ENCODE measurements around the gene ABCG1.

- no peak for TF ChIP-seq MAZ (IDR thresholded peaks at IDR 0.05; ENCODE audit: borderline replicate concordance, low read depth, low read length)
- TF ChIP-seq KDM5A (IDR thresholded peaks at IDR 0.05), result no peak
- TF ChIP-seq ESRRA (IDR thresholded peaks at IDR 0.05; ENCODE audit: borderline replicate concordance, low read length), result no peak
- TF ChIP-seq ELK1 (IDR thresholded peaks at IDR 0.05; ENCODE audit: low read depth, low read length), result no peak
- TF ChIP-seq PBX3 (IDR thresholded peaks at IDR 0.05), result no peak
- TF ChIP-seq CTCF (IDR thresholded peaks at IDR 0.05), result no peak
- TF ChIP-seq REST (IDR thresholded peaks at IDR 0.05), result no peak
- TF ChIP-seq CBX8 (IDR thresholded peaks at IDR 0.05), result no peak
- TF ChIP-seq CHD2 (IDR thresholded peaks at IDR 0.05; ENCODE audit: low read length, partially characterized antibody), result no peak
- TF ChIP-seq ZFP36 (IDR thresholded peaks at IDR 0.05; ENCODE audit: borderline replicate concordance, partially characterized antibody), result no peak
- no peak for TF ChIP-seq MAFK (IDR thresholded peaks at IDR 0.05; ENCODE audit: partially characterized antibody)
- no peak for TF ChIP-seq POLR2A (IDR thresholded peaks at IDR 0.05; ENCODE audit: low read length)
- no peak for TF ChIP-seq NR3C1 (IDR thresholded peaks at IDR 0.05)
These were observed 5.1 kb downstream of the ABCG1 start for GRCh38 chr21:42223826-42224575.
